ENCODE data around the gene CDH13. TPM values are rescaled to one million over a fixed set of nuclear protein-coding genes. Genes with fewer than 3 reads are reported as not detected.

The CDH13 gene
- polyA plus RNA-seq, 4 donors = 9.4 to 16.6 (median 13.4) TPM

DNA sequence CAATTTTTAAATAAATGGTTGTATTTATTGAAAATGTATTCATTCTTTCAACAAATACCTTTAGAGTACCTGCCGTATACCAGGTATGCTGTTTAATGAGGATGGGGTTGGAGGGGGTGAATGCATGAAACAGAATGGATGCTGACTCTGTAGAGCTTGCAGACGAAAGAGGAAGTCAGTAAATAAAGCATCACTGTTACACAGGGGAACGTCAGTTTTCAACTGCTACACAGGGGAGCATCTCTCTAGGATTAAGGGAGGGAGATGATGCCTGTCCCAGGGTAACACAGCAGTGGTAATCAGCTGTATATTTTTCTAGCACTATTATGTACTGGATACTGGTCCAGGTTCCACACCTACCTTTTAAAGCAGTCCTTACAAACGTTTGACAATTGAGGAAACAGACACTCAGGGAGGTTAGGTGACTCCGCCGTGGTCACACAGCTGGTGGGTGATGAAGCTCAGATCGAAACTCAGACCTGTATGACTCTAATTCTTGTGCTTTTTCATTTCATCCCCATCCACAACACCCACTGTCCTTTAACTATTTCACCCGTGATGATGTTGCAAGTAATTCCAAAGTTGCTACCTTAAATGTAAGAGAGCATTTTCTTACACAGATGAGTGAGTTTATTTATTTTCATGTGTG is 728.9 kb downstream of the CDH13 start:
- DNase-seq (ENCODE audit: low read depth in 4 of 4, low spot score in 2 of 4) = no peak

DNA sequence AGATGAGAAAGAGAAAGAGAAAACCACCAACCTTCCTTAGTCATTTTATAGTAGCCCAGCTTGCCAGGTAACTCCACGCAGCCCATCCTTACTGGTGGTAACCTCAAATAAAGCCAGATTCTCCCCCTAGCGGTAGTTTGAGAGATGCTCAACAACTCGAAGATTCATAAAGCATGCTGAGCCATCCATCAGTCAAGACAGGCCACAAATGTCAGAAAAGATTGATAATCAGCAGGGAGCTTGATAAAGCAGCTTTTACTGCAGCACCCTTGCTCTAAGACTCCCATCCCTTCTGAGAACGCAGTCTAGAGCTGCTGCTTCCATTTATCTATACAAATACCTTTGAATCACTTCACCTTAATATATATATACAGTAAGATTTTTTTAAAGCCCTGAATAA is 729.5 kb downstream of the CDH13 start:
- peak in 2 of 4 donors; percentile 3 to 16 for DNase-seq (ENCODE audit: low read depth in 4 of 4, low spot score in 2 of 4)

DNA sequence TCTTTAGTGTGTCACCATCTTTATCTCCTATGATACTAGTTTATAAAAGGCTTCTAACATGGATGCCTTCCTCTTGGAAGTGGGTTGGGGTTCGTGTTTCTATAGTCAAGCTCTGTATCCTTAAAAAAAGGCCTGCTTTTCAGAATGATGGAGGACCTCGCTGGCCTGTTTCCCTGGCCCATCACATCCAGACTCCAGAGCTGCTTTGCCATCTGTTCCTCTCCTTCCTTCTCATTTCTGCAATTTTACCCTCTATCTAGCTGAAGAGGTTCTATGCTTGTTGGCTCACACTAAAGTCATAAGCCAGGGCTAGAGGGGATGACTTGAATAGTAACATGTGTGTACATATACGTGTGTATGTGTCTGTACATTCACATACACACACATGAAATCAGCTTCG is 730.2 kb downstream of the CDH13 start:
- DNase-seq (ENCODE audit: low read depth in 4 of 4, low spot score in 2 of 4) = no peak

DNA sequence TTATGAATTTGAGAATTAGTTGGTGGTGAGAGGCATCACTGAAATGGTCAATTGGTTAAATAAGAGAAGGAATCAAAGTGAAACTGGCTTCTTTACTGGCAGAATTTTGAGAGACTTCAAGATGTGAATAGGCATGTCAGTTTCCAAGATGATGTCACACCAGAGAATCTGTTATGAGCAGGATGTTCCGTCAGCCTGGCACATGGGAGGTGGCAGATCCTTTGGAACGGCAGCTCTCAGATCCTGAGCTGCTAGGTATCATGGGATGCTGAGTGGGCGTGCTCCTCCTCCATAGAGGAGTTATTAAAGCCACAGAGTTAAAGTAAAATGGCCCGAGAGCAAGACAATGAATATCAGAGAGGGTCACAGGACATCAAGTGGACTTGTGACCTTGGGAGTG is 736.8 kb downstream of the CDH13 start:
- no peak for DNase-seq (ENCODE audit: low read depth in 4 of 4, low spot score in 2 of 4)

DNA sequence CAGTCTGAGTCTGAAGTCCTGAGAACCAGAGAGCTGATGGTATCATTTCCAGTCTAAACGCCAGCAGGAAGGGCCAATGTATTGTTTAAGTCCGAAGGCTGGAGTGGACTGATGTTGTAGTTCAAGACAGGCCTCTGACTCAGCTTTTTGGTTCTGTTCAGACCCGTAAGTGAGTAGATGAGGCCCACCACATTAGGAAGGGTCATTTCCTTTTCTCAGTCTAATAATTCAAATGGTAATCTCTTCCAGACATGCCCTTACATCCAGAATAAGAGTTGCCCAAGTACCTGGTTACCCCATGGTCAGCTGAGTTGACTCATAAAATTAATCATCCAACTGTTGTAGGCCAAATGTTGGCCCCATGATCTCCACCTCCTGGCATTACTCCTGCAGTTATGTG is 738.4 kb downstream of the CDH13 start:
- no peak for DNase-seq (ENCODE audit: low read depth in 4 of 4, low spot score in 2 of 4)

DNA sequence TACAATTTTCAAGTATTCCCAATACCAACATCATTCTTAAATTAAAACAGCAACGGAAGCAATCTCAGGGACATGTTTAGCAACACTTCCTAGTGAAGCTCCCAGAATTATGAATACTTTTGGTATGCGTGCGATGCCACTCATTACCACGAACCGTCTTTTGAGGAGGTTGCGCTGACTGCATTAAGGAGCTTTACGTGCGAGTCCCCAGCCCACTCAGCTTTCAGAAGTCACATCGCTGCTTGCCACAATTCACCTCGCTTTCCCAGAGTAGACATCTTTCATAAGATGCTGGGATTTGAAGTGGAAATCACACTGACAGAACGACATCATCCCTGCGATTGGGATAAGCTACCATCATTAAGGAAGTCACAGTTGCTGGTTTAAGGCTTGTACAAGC is 739.5 kb downstream of the CDH13 start:
- no peak for DNase-seq (ENCODE audit: low read depth in 4 of 4, low spot score in 2 of 4)

DNA sequence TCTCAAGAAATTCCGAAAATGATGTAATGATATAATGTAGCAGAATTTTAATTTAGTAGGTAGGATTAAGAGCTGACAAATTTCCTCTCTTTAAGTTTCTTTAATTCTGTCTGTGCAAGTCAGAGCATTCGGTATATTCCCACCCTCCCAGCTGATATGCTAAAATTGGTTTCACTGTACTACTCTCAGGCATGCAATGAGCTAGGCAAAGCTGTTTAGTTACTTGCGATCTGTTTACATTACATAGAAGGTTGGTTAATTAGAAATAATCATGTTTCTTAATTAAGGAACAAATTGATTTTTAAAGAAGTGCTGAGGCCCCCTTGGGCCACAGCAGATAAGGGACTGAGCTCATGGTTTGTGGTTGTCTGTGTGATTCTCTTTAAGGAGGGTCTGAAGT is 748.2 kb downstream of the CDH13 start:
- no peak for DNase-seq (ENCODE audit: low read depth in 4 of 4, low spot score in 2 of 4)

DNA sequence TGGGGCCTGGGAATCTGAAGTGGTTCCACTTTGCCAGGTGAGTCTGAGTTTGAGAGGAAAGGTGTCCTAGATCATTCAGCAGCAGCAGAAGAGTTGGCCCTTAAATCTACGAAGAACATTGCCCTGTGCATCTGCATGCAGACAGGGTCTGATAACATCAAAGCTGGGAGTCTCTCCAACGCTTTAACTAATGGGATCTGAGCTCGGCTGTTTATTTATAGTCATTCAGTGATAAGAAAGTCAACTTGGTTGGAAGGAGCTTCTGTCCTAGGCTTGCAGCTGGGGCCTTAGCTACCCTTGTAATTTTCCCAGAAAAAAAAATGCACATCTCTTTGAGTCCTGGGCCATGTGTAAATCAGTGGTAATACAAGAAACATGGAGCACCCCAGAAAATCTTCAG is 763.0 kb downstream of the CDH13 start:
- DNase-seq (ENCODE audit: low read depth in 4 of 4, low spot score in 2 of 4) = no peak

DNA sequence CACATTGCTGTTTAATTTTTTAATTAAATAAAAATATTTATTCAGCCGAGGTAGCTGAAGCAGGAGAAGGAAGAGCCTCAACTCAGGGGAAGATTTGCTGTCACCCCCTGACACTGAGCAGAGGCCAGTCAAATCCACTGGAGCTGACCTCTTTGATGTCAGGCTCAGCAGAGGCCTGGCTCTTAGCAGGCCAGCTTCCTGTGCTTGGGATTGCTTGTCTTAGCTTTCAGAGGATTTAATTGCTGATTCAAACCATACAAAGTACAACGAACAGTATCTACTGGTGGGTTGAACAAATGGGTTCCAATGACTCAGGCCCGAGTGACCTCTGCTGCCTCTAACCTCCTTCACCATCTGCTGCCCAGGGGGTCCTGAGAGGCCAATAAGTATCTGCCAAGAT is 764.0 kb downstream of the CDH13 start:
- DNase-seq (ENCODE audit: low read depth in 4 of 4, low spot score in 2 of 4) = no peak

DNA sequence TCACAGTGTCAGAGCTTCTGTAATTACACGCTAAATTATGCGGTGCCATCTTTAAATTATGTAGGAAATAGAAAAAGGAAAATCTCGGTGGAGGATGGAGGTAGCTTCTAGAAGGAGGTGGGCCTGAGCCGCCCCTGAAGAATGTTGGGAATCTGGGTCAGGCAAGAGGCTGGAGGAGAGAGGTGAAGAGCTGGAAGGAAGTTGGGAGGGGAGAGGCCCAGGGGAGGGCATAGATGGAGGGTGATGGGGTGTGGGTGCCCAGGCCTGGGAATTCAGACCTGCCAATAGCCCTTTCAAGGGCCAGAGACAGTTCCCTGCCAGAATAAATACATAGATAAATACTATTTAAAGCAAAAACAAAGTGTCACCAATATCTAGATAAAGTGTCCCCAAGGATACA is 766.0 kb downstream of the CDH13 start:
- no peak for DNase-seq (ENCODE audit: low read depth in 4 of 4, low spot score in 2 of 4)

DNA sequence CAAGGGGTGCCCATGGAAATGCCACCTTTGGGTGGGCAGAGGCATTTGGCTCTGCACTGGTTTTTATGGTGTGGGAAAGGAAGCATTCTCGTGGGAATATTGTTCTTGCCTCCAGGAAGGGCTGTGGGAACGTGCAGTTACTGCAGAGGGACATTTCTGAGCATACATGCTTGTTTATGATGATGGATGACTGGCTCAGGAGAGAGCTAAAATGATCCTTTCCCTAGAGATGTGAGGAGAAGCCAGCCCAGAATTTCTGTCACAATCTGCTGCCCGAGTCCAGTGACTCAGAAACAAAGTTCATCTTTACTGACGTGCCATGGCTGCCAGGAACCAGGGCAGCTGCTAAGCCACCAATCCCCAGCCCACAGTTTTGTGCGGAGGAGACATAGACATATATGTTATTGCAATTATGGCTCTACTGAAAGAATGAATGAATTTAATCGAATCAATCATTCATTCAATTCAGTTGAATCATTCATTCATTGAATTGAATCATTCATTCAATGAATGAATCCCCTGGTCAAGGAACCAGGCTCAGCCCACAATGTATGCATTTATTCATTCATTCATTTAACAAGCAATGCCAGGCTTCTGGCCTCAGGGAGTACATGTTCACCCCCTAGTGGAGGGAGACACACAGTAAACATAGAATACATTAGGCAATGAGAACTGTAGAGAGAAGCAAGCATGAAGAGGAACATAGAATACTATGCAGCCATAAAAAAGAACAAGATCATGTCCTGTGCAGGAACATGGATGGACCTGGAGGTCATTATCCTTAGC is 766.6 kb downstream of the CDH13 start:
- no peak for DNase-seq (ENCODE audit: low read depth in 4 of 4, low spot score in 2 of 4)

DNA sequence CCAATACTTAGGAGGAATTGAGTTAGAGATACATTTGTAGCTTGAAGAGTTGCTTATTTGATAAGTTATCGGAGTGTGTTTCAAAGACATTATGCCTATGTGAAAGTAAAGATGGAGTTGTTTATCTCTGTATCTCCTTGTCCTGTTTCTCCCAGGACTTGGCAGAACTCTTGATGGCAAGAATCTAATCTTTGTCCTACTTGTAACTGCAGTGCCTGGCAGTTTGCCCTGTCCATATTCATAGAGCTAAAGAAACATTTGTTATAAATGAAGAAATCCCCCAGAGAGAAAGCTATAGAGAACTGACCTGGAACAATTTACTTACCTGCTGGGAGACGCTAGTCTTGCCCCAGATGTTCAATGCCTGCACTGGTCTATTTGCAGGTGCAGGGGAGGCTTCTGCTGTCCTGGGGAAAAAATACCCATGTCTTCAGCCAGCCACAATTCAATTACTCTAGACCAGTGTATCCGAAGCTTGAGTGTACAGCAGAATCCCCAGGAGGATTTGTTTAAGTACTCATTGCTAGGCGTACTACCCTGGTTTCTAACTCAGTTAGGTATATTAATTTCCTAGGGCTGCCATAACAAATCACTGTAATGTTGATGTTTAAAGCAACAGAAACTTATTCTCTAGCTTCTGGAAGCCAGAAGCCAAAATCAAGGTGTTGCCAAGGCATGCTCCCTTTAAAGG is 771.0 kb downstream of the CDH13 start:
- no peak for DNase-seq (ENCODE audit: low read depth in 4 of 4, low spot score in 2 of 4)

DNA sequence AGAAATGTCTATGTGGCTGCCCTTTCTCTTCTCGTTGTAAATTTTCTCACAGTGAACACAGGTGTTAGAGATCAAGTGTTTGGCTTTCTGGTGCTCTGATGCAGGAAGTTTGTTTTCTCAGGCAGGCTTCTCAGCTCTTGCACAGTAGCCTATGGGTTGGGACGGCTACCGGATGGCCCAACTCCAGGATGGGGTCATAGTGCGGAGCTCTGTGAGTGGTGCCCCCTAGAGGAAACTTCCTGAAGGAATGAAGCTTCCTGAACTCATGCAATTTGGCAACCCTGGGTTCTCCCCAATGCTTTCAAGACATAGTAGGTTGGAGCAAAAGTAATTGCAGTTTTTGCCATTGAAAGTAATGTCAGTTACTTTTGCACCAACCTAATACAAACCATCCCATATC is 773.5 kb downstream of the CDH13 start:
- DNase-seq (ENCODE audit: low read depth in 4 of 4, low spot score in 2 of 4) = no peak

DNA sequence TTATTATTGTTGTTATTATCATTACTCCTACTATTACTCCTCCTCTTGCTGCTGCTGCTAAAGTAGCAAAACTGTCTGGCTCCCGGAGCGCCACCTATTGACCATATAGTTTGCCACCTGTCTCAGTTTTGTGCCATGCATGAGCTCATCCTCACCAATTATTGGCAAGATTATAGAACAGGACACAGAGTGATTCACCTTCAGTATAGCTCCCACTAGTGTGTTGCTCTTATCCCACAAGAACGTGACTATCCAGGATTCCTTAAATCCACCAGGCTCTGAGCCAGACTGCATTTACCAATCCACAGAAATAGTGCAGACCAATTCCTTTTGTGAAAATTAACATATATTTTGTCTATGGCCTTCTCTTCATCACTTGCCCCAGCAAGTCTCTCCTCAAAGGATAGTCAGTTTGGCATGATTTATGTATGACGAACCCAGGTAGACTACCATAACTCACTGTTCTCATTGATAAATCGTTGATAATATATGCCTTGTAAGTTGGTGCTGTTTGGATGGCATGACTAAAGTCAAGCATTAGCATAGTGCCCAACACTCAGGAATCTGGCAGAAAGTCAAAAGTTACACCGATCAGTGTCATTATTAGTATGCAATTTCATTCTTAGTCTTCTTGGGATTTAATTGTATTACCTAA is 775.5 kb downstream of the CDH13 start:
- no peak for DNase-seq (ENCODE audit: low read depth in 4 of 4, low spot score in 2 of 4)

DNA sequence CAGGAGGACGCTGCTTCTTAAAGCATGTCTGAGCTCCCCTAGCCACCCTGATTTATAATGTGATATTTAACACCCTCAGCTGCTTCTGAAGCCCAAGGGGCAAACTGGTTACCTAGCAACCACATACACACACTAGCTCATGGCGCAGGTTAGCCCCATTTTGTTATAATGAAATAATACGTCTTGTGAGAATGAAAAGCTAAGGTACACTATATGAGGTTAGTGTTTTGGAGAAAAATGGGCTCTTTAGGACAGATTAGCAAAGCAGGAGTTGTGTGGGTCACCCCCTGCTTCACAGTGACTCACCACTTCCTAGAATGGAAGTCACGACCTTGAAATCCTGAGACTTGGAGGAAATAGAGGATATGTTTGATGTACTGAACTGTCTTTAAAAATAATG is 776.2 kb downstream of the CDH13 start:
- peak; percentile 31 to 40 (median 36) for DNase-seq (ENCODE audit: low read depth in 4 of 4, low spot score in 2 of 4)

DNA sequence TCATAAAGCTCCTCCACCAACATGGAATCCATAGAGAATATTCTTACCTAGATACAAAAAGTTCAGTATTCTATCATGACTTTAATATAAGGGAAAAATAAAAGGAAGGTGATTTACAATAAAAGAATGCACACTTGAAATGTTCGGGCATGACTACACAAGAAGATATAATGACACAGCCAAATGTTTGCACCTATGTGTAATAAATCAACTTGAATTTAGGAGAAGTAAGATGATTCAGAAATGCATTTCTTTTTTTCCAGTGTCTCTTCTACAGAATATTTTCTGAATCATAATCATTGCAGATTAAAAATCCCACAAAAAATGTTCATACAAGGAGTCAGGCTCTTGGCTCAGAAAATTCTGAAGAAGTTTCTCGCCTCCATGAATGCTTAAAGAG is 777.0 kb downstream of the CDH13 start:
- no peak for DNase-seq (ENCODE audit: low read depth in 4 of 4, low spot score in 2 of 4)

DNA sequence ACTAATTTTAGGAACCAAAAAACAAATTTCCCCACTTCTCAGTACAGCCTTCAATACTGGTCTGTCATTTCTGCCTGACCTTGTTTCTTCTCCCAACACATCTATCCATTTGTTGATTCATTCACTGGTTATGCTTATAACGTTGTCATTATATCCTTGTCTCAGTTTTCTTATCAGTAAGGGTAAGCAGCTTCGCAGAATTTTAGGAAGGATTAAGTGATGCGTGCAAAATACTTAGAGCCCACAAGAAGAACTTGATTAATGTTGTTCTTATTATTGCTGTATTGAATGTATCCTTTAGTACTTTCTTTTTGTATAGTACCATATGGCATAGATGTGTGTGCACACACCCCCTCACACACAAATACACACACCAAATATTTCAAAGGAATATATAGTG is 777.5 kb downstream of the CDH13 start:
- no peak for DNase-seq (ENCODE audit: low read depth in 4 of 4, low spot score in 2 of 4)

DNA sequence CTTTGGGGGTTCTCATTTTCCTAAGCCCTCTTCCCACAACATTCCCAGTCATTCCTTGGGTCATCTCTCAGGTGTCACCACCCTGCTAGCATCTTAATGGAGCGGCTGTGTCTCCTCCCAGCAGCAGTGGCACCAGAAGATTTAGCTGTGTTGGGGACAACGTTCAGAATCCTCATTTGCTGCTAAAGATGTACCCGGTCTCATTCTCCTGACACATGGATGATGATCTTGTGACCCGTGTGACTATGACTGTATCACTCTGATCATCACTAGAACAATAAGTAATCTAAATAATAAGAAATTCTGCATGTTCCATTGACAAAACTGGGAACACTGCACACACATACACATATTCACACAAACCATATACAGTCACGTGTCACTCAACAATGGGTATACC is 781.2 kb downstream of the CDH13 start:
- DNase-seq (ENCODE audit: low read depth in 4 of 4, low spot score in 2 of 4) = no peak

DNA sequence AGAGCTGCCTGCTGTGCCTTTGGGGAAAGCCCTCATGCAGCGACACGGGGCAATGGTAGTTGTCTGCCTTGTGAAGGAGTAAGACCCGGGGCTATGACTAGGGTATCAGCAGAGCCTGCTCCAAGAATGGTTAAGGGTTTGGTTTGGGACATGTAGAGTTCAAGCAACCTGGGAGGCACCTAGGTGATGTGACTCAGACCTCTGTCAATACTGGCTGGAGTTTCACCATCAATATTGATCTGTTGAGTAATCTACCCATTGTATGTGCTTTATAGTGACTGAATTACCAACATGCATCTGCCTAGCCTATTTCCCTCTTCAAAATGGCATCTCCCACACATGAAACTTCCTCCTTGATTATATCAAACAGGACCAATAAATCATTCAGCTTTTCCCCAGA is 782.6 kb downstream of the CDH13 start:
- no peak for DNase-seq (ENCODE audit: low read depth in 4 of 4, low spot score in 2 of 4)

DNA sequence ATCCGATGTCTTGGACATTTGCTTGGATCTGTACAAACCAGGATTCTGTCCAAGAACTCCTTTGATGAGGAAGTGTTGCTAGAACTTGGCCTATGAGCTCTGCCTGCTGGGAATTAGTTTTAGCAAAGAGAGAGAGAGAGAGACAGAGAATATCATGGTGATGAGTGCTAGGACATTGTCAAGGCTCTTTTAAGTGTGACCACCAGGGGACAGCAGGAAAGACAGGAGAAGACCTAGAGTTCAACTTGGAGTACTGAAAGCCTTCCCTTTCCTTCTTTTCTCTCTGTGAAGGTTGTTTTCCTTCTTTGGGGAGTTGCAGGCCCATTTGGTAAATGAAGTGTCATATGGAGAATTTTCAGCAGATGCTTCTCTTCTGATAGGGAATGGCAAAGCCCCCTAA is 791.8 kb downstream of the CDH13 start:
- no peak for DNase-seq (ENCODE audit: low read depth in 4 of 4, low spot score in 2 of 4)

DNA sequence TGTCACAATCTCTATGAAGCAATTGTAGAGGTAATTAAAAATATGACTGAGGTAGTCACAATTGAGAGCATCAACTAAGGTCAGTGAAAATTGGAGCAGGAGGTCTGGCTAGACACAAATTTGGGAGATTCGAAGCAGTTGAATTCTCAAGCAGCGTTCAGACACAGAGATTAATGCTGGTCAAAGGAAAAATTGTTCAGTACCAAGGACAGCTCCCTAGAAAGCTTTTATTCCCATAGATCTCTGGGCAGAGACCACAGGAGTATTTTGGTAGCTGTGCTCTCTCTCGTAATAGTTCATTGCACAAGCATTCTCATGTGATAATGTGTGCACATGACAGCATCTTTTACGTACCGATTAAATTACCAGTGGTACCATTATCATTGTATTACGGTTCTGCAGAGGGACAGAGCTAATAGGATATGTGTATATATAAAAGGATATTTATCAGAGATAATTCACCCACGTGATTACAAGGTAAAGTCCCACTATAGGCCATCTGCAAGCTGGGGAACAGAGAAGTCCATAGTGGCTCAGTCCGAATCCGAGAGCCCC is 793.5 kb downstream of the CDH13 start:
- peak in 3 of 4 donors; percentile 41 to 59 (median 48) for DNase-seq (ENCODE audit: low read depth in 4 of 4, low spot score in 2 of 4)

Data from left renal cortex interstitium (tissue), 4 donors.